Gastroesophageal sphincter (tissue), 4 donors: ENCODE results near the gene RPL34. TPM values are rescaled to one million over a fixed set of nuclear protein-coding genes. Genes with fewer than 3 reads are reported as not detected.
A peak's percentile ranks its signal among the peaks of the same experiment; 100 is the strongest.

Experiments
- ATAC-seq: fragments of 150-250 bp; one replicate; pipeline ENCODE4 v1.9.1; 2016; ENCODE audit warnings: mild to moderate bottlenecking, moderate library complexity
- H3K27ac ChIP-seq, 4 donors: fragments of 200-600 bp; sonication (generic) in 3 of 4; 1 replicate in 3 of 4; 2 replicates in 1 of 4; pipeline ENCODE4 v1.5.1; 2016 to 2019
- H3K27me3 ChIP-seq: fragments of 200-600 bp; sonication (generic); one replicate; pipeline ENCODE4 v1.5.1; 2019
- H3K36me3 ChIP-seq, 2 donors: fragments of 200-600 bp; sonication (generic); one replicate each; pipeline ENCODE4 v1.5.1; 2019; ENCODE audit warnings: control low read depth in 1 of 2
- H3K4me1 ChIP-seq, 3 donors: fragments of 200-600 bp; sonication (generic); 1 replicate in 2 of 3; 2 replicates in 1 of 3; pipeline ENCODE4 v1.5.1; 2016 to 2019; ENCODE audit warnings: control low read depth in 2 of 3
- H3K4me3 ChIP-seq, 2 donors: fragments of 200-600 bp; sonication (generic); one replicate each; pipeline ENCODE4 v1.5.1; 2019; ENCODE audit warnings: mild to moderate bottlenecking in 1 of 2, moderate library complexity in 1 of 2
- H3K9me3 ChIP-seq, 3 donors: fragments of 200-600 bp; sonication (generic); one replicate each; pipeline ENCODE4 v1.5.1; 2017 to 2019; ENCODE audit warnings: control low read depth in 2 of 3
- CTCF ChIP-seq, 4 experiments: fragments of 200-600 bp in 2 of 4; fragments of 450-650 bp in 2 of 4; sonication (generic) in 1 of 4; IDR thresholded peaks; one replicate each; pipeline ENCODE4 v1.5.1; 2017 to 2019; ENCODE audit warnings: antibody characterized with exemption in 4 of 4, mild to moderate bottlenecking in 2 of 4, moderate library complexity in 2 of 4
- EP300 ChIP-seq: sonication (generic); formaldehyde crosslinking; IDR thresholded peaks from one replicate; pipeline ENCODE4 v1.6.1; 2017; ENCODE audit warnings: antibody characterized with exemption, mild to moderate bottlenecking
- POLR2A ChIP-seq, 2 donors: fragments of 450-650 bp; IDR thresholded peaks; one replicate each; pipeline ENCODE4 v1.6.1; 2017; ENCODE audit warnings: antibody characterized with exemption in 2 of 2, mild to moderate bottlenecking in 2 of 2, moderate library complexity in 1 of 2
- POLR2AphosphoS5 ChIP-seq: sonication (generic); formaldehyde crosslinking; IDR thresholded peaks from one replicate; pipeline ENCODE4 v1.6.1; 2017; ENCODE audit warnings: antibody characterized with exemption
- WGBS, 2 donors: methylation state at CpG; one replicate each; pipeline ENCODE4 v1.1.5; 2018; ENCODE audit warnings: low coverage in 1 of 2; 5-methylcytosine and 5-hydroxymethylcytosine counted together
- total RNA-seq, 4 donors: library from RNA; depleted of rRNA; stranded (reverse); fragments of >200 nt; gene quantifications; one replicate each; pipeline ENCODE4 v1.1.0, GENCODE V29; 2016

Gene RPL34
- total RNA-seq, 4 donors from 2014 or later = 549 to 1,430 (median 998) TPM

GRCh38 chr4:108649863-108650211, 29.5 kb downstream of the RPL34 start:
- Histone ChIP-seq H3K27me3 (no peaks in the 10 kb centered on the region), H3K27ac (peak overlapping the region in 3 of 4 donors; percentile 89 to 90 (median 89)), H3K9me3 (no peaks in the 10 kb centered on the region), H3K4me1 (peaks cover 0 to 27% (median 4%) of the 10 kb centered on the region in 3 donors), H3K4me3 (peak overlapping the region in 1 of 2 donors; percentile 82), H3K36me3 (no peaks in the 10 kb centered on the region)
- no peak for ATAC-seq
- 2% methylated on average over 6 of the region's 6 CpGs for WGBS, 2 donors
- no peak for TF ChIP-seq POLR2A (IDR thresholded peaks at IDR 0.05)
- TF ChIP-seq EP300 = no peak
- no peak for TF ChIP-seq CTCF (IDR thresholded peaks at IDR 0.05)
- TF ChIP-seq POLR2AphosphoS5 = no peak

GRCh38 chr4:108650212-108651013, 30.0 kb downstream of the RPL34 start, which contains the start of gene OSTC:
Gene OSTC (plus strand): TSS chr4:108650599. CDS start chr4:108650656, 57 bp downstream.
- Histone ChIP-seq H3K4me1 (peaks cover 0 to 27% (median 4%) of the 10 kb centered on the region in 3 donors), H3K9me3 (no peaks in the 10 kb centered on the region), H3K36me3 (peaks cover 0 to under 1% of the 10 kb centered on the region in 2 donors), H3K27ac (peak within 1 kb of the TSS; percentile 74 to 90 (median 89)), H3K4me3 (peak within 1 kb of the TSS; percentile 82 to 98), H3K27me3 (no peaks in the 10 kb centered on the region)
- TF ChIP-seq POLR2A (IDR thresholded peaks at IDR 0.05) (peak; percentile 35 to 60), POLR2AphosphoS5 (peak; percentile 53), EP300 (no peak)
- WGBS, 2 donors = 1% methylated on average over 18 to 30 of the region's 45 CpGs
- ATAC-seq = peak; percentile 98

DNA sequence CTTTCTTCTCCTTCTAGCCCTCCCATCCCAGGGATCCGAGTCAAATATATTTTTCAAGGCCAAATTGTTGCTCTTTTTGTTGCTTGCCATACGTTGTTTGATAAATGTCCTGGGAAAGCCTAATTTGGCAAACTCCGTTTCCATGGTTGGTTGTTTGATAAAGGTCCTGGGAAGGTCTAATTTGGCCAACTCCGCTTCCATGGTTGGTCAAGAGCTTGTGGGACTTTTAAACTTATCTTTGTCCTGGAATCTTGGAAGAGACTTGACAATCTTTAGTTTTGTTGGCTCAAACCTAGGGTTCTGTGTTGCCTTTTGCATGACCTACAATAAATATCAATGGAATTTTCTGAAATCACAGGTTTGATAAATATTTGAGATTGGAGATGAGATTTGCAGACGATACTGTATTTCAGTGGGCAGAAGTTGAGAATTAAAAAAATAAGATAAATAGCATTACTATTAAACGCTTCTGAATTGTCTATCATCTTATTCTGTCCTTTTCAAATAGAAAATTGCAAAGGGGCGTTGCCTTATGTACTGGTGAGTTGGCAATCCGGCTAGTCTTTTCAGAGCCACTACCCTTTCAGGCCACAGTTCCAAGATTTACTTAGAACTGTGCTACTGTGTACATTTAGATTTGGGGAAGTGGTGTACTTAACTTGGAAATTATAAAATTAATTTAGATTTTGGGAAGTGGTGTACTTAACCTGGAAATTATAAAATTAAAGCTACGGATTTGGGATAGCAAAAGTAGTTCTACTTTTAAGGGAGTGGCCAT, 30.8 kb downstream of the RPL34 start:
- H3K4me3 ChIP-seq = peak overlapping the region; percentile 82 to 98
- H3K27me3 ChIP-seq = no peaks in the 10 kb centered on the region
- H3K9me3 ChIP-seq = no peaks in the 10 kb centered on the region
- H3K36me3 ChIP-seq = peaks cover 0 to 9% of the 10 kb centered on the region in 2 donors
- TF ChIP-seq POLR2AphosphoS5 (no peak), EP300 (no peak), CTCF (IDR thresholded peaks at IDR 0.05) (no peak)
- peak overlapping the region; percentile 74 to 90 (median 89) for H3K27ac ChIP-seq
- H3K4me1 ChIP-seq = peaks cover 0 to 27% (median 4%) of the 10 kb centered on the region in 3 donors
- no peak for ATAC-seq
- WGBS, 2 donors = 4 to 8% methylated on average over 9 of the region's 9 CpGs

DNA sequence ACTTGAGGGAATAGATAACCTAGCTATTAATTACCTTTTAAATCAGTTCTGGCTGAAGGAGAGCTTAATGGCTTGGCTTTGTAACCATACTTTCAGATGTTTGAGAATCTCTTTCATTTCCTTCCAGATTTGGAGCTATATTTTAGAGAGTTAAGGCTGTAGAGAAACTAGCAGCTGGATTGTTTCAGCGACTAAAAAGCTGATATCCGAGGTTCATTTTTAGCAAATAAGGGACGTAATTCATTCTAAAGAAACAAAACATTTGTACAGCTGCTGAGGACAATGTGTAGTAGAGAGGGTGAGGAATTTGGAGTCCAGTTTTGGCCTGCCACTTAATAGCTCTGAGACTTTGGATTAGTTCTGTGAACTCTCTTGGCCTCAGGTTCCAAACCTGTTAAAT, 42.3 kb downstream of the RPL34 start:
- Histone ChIP-seq H3K27ac (no peak overlapping the region), H3K36me3 (peaks cover 0 to 91% of the 10 kb centered on the region in 2 donors), H3K9me3 (no peaks in the 10 kb centered on the region), H3K27me3 (no peaks in the 10 kb centered on the region), H3K4me1 (no peaks in the 10 kb centered on the region), H3K4me3 (no peak overlapping the region)
- 30 to 42% methylated on average over 3 of the region's 3 CpGs for WGBS, 2 donors
- TF ChIP-seq CTCF (IDR thresholded peaks at IDR 0.05) (no peak), POLR2A (IDR thresholded peaks at IDR 0.05) (no peak), POLR2AphosphoS5 (no peak), EP300 (no peak)
- ATAC-seq = no peak

DNA sequence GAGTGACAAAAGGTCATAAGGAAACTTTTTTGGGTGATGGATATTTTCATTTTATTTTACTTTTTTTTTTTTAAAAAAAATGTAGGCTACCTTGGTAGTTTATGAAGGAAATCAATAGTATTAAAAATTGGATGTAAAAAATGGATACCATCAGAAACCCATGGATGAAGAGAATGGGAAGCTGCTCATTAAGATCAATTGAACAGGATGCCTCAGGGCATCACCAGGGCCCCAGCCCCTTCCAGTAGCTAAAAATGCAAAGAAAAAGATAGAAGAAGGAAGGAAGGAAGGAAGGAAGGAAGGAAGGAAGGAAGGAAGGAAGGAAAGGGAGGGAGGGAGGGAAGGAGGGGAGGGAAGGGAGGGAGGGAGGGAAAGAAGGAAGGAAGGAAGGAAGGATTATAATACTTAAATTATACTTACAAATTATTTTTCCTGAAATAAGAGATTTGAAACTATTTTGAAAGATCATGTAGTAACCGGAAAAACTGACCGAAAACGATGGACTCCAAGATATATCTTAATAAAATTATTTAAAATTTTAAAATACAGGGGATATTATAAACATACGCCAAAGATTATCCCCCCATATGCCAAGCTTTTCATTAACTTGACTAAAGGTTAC, 54.1 kb downstream of the RPL34 start:
- no peak for TF ChIP-seq EP300
- no peak for TF ChIP-seq POLR2A (IDR thresholded peaks at IDR 0.05)
- no peak for TF ChIP-seq POLR2AphosphoS5
- no peak for TF ChIP-seq CTCF (IDR thresholded peaks at IDR 0.05)
- peaks cover 0 to 5% of the 10 kb centered on the region in 2 donors for H3K36me3 ChIP-seq
- no peaks in the 10 kb centered on the region for H3K9me3 ChIP-seq
- ATAC-seq = no peak
- H3K27me3 ChIP-seq = no peaks in the 10 kb centered on the region
- WGBS, 2 donors = 68 to 73% methylated on average over 4 of the region's 4 CpGs
- H3K4me3 ChIP-seq = no peak overlapping the region
- H3K4me1 ChIP-seq = no peaks in the 10 kb centered on the region
- H3K27ac ChIP-seq = no peak overlapping the region
